Upper lobe of left lung (tissue), 4 donors: Measurements from ENCODE around the gene SKA1.

Source experiments
- POLR2A ChIP-seq, 4 donors: fragments of 450-650 bp; IDR thresholded peaks; one replicate each; pipeline ENCODE4 v1.5.1; 2016 to 2017; ENCODE audit warnings: antibody characterized with exemption in 4 of 4, mild to moderate bottlenecking in 2 of 4
- TF ChIP-seq, protein P1 (sequence below), 6 experiments: fragments of 450-650 bp in 4 of 6; fragments of 200-600 bp in 2 of 6; sonication (generic) in 2 of 6; IDR thresholded peaks; one replicate each; pipeline ENCODE4 v1.5.1; 2016 to 2019; ENCODE audit warnings: antibody characterized with exemption in 6 of 6

DNA sequence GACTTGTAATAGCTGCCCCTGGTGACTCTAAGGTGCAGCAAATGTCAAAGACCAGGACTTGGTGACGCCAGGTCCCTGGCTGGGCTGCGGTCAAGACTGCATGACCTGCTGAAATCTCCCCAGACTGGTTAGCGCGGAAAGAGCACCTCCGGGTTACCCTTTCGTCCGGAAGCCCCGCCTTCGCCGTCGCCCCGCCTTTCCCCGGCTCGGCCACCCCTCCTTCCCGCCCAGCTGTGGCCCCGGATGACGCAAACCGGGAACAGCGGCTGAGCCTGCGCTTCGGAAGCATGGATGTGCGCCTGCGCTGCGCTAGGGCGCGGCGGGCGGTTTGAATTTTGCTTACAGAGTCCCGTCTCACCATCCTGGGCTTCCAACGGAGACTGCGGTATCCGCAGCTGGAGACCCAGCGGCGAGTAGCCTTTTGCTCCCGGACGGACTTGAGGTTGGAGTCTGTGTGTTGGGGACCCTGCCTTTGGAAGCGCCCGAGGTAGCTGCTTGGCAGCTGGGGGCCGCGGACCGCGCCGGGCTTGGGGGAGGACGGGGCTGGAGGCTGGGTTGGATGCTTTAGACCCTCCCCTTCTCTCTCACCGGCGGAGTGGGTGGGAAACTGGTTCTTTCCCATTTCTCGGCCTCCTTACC is at the start of gene SKA1:
- TF ChIP-seq POLR2A (IDR thresholded peaks at IDR 0.05) = peak in 2 of 4 donors; percentile 54 to 70
- TF ChIP-seq, protein P1, sequence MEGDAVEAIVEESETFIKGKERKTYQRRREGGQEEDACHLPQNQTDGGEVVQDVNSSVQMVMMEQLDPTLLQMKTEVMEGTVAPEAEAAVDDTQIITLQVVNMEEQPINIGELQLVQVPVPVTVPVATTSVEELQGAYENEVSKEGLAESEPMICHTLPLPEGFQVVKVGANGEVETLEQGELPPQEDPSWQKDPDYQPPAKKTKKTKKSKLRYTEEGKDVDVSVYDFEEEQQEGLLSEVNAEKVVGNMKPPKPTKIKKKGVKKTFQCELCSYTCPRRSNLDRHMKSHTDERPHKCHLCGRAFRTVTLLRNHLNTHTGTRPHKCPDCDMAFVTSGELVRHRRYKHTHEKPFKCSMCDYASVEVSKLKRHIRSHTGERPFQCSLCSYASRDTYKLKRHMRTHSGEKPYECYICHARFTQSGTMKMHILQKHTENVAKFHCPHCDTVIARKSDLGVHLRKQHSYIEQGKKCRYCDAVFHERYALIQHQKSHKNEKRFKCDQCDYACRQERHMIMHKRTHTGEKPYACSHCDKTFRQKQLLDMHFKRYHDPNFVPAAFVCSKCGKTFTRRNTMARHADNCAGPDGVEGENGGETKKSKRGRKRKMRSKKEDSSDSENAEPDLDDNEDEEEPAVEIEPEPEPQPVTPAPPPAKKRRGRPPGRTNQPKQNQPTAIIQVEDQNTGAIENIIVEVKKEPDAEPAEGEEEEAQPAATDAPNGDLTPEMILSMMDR (IDR thresholded peaks at IDR 0.05) = no peak
